K562 (cell line): ENCODE data around the gene EEFSEC. TPM values are rescaled to one million over a fixed set of nuclear protein-coding genes. Genes with fewer than 3 reads are reported as not detected.

Experiments
- E2F4 ChIP-seq: sonication (generic); formaldehyde crosslinking; IDR thresholded peaks from 2 replicates; pipeline ENCODE4 v1.8.0; 2022; ENCODE audit warnings: mild to moderate bottlenecking, low read depth, missing genetic modification reagents
- HSF4 ChIP-seq: fragments of 250-450 bp; sonication (Bioruptor Pico); IDR thresholded peaks from 2 replicates; pipeline ENCODE4 v2.1.2; 2022; ENCODE audit warnings: mild to moderate bottlenecking, moderate library complexity, borderline replicate concordance
- ZNF407 ChIP-seq: fragments of 450-650 bp; IDR thresholded peaks from 2 replicates; pipeline ENCODE4 v1.6.1; 2016; ENCODE audit warnings: low read depth
- ZNF77 ChIP-seq: fragments of 250-450 bp; sonication (Bioruptor Pico); IDR thresholded peaks from 2 replicates; pipeline ENCODE4 v1.5.0; 2020
- polyA plus RNA-seq, 8 experiments: library from polyadenylated mRNA; depleted of rRNA in 4 of 8; stranded (reverse) in 5 of 8; unstranded in 3 of 8; fragments of >200 nt; fragmentation: Nextera tagmentation in 2 of 8; fragmentation: Illumina TruSeq in 1 of 8; extraction: Ambion mirVana in 2 of 8; extraction: Trizol in 1 of 8; gene quantifications; 2 replicates each; pipeline versions ENCODE4 v1.2.1 to v1.2.3, GENCODE V29; 2011 to 2014; ENCODE audit warnings: inconsistent platforms in 1 of 8, missing spikeins in 1 of 8
- total RNA-seq, 7 experiments: library from RNA; depleted of rRNA in 6 of 7; stranded (reverse); fragments of >200 nt in 6 of 7; fragmentation: Illumina TruSeq in 2 of 7; extraction: Trizol in 2 of 7; gene quantifications; 2 replicates each; pipeline versions ENCODE4 v1.2.1 to v1.2.3, GENCODE V29; 2011 to 2021; ENCODE audit warnings: low replicate concordance in 1 of 7

The EEFSEC gene
- total and polyA plus RNA-seq, 9 of the 15 experiments (the other 6 are each of a cell fraction or from before 2014, with no cell fraction given), result 0.35 to 11.8 (median 7.7) TPM

GRCh38 chr3:128340904-128341555 is 187.7 kb downstream of the EEFSEC start (continued):
- TF ChIP-seq ZNF407 (no peak), ZNF77 (CRISPR knock-in tag) (no peak), HSF4 (CRISPR knock-in tag) (no peak), E2F4 (CRISPR knock-in tag) (no peak)
